Measurements from ENCODE around the gene FGA. TPM values are rescaled to one million over a fixed set of nuclear protein-coding genes. Genes with fewer than 3 reads are reported as not detected.
A peak's percentile ranks its signal among the peaks of the same experiment; 100 is the strongest.

The FGA gene
- not detected for total RNA-seq

DNA sequence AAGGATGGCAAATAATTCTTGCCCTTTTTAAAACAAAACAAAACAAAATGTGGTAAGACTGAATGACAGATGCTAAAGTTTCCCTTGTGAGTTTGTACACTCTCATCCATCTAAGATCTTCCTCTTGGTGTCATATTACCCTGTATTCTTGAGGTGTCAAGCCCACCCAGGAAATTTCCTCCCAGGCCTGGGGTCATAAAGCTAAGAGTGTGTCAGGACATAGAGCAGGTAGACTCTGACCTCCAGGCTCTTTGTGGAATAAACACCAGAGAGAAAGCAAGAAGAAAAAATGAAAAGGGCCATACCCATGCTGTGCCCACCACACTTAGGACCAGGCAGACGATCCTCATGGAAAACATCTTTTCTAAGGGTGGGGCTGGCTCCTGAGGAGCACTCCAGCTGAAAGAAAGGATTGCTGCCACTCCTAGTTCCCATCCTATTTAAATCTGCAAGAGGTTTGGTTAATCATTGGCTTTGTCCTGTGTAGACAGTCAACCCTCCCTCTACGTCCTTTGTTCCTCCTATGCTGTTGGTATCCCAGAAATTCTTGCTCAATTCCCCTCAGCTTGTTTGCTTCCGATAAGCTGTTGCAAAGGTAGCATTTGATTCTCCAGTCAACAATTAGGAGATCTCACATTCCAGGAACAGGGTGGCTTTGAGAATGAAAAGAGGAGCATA lies at the start of gene FGA:
Gene FGA (minus strand): TSS at position 414 of the 678 bp plus-strand sequence. CDS start 55 bp downstream, at position 359.
- no peak within 1 kb of the TSS for H3K4me3 ChIP-seq (ENCODE audit: low read depth, poor library complexity, severe bottlenecking)
- intact Hi-C loops (cut with DNase I; ENCODE audit: low total_unique reads): no loop called here
- TF ChIP-seq, protein P1, sequence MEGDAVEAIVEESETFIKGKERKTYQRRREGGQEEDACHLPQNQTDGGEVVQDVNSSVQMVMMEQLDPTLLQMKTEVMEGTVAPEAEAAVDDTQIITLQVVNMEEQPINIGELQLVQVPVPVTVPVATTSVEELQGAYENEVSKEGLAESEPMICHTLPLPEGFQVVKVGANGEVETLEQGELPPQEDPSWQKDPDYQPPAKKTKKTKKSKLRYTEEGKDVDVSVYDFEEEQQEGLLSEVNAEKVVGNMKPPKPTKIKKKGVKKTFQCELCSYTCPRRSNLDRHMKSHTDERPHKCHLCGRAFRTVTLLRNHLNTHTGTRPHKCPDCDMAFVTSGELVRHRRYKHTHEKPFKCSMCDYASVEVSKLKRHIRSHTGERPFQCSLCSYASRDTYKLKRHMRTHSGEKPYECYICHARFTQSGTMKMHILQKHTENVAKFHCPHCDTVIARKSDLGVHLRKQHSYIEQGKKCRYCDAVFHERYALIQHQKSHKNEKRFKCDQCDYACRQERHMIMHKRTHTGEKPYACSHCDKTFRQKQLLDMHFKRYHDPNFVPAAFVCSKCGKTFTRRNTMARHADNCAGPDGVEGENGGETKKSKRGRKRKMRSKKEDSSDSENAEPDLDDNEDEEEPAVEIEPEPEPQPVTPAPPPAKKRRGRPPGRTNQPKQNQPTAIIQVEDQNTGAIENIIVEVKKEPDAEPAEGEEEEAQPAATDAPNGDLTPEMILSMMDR (IDR thresholded peaks at IDR 0.05): no peak
- TF ChIP-seq POLR2A (IDR thresholded peaks at IDR 0.05): no peak
- 72 to 77% methylated on average over 3 of the region's 3 CpGs for WGBS, 2 donors
- no peak for DNase-seq (ENCODE audit: low spot score in 2 of 2)

GRCh38 chr4:154634058-154634457 lies 43.5 kb upstream of the FGA start:
- 57 to 61% methylated on average over 3 of the region's 3 CpGs for WGBS, 2 donors
- no peak for TF ChIP-seq POLR2A (IDR thresholded peaks at IDR 0.05)
- TF ChIP-seq, protein P1 (IDR thresholded peaks at IDR 0.05): no peak
- DNase-seq (ENCODE audit: low spot score in 2 of 2): no peak
- intact Hi-C loops (cut with DNase I; ENCODE audit: low total_unique reads): no loop called here
- H3K4me3 ChIP-seq (ENCODE audit: low read depth, poor library complexity, severe bottlenecking): no peak overlapping the region

DNA sequence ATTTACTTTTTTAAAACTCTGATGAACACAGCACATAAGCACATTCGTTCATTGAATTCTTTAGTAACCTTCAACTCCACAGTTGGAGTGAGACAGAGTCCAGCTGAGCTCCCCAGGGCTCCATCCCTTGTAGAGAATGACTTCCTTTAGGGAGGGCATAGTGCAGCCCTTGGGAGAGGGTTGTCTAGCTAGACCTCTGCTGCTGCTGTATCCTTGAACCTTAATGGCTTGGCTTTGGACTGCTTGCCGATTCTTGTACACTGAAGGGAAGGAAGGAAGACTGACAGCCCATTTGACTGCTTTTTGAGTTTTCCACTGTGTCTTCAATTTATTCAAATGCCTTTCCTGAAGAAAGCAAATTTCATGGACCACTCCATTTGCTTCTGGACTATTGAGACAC lies 41.3 kb upstream of the FGA start:
- intact Hi-C loops (cut with DNase I; ENCODE audit: low total_unique reads): no loop called here
- no peak for DNase-seq (ENCODE audit: low spot score in 2 of 2)
- TF ChIP-seq, protein P1 (IDR thresholded peaks at IDR 0.05): no peak
- whole genome bisulfite sequencing, 2 donors: 69 to 70% methylated on average over 2 of the region's 2 CpGs
- no peak overlapping the region for H3K4me3 ChIP-seq (ENCODE audit: low read depth, poor library complexity, severe bottlenecking)

DNA sequence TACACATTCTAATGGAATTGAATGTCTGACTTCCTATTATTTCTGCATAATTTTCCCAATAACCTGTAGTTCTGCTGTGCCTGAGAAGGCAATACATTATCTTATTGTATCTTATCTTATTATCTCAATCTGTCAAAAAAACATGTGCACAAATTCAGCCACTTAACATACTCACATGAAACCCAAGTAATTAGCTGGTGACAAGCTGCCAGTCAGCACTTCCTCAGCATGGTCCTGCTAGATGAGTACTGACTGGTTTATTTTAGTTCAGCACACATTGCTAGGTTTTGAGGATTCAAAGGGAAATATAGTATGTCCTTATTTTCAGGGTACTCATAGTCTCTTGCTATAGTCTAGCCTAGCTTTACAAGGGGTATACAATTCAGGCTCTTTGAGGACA lies 39.8 kb upstream of the FGA start:
- no peak overlapping the region for H3K4me3 ChIP-seq (ENCODE audit: low read depth, poor library complexity, severe bottlenecking)
- TF ChIP-seq POLR2A (IDR thresholded peaks at IDR 0.05): no peak
- TF ChIP-seq, protein P1 (IDR thresholded peaks at IDR 0.05): no peak
- DNase-seq (ENCODE audit: low spot score in 2 of 2): no peak
- intact Hi-C loops (cut with DNase I; ENCODE audit: low total_unique reads): no loop called here

- no peak for TF ChIP-seq POLR2A (IDR thresholded peaks at IDR 0.05)
- TF ChIP-seq, protein P1 (IDR thresholded peaks at IDR 0.05): no peak
- H3K4me3 ChIP-seq (ENCODE audit: low read depth, poor library complexity, severe bottlenecking): peak overlapping the region; percentile 13
- intact Hi-C loops (cut with DNase I; ENCODE audit: low total_unique reads): no loop called here
- 4 to 6% methylated on average over 35 to 41 of the region's 48 CpGs for WGBS, 2 donors
- DNase-seq (ENCODE audit: low spot score in 2 of 2): no peak
These were observed 36.4 kb upstream of the FGA start for GRCh38 chr4:154626793-154627484.

All from lower leg skin (tissue), 4 donors.